SKM-1 (cell line): ENCODE results near the gene TCF7L2.

Experiments used
- DNase-seq: peaks from one replicate; lab custom pipeline; 2025; ENCODE audit not compliant: unreplicated experiment; lab: John Stamatoyannopoulos, UW

The TCF7L2 gene

DNA sequence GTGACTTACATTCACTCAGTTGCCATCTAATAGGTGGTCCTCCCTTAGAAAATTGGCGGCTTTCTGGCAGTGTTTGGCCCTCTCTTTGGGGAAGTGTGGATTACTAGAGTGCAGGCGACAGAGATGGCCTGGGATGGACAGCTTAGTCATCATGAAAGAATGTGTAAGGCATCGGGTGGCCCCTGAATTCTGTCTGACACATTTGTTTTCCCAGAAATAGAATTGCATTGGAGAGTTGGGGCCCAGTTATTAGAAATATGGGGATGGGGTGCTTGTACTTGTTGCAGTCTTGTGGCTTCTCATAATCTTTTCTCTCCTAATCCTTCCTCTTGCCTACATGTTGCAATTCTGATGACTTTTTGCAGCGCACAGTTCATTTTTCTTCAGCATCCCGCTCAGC is 13.8 kb downstream of the TCF7L2 start:
- DNase-seq, result peak; percentile 48

DNA sequence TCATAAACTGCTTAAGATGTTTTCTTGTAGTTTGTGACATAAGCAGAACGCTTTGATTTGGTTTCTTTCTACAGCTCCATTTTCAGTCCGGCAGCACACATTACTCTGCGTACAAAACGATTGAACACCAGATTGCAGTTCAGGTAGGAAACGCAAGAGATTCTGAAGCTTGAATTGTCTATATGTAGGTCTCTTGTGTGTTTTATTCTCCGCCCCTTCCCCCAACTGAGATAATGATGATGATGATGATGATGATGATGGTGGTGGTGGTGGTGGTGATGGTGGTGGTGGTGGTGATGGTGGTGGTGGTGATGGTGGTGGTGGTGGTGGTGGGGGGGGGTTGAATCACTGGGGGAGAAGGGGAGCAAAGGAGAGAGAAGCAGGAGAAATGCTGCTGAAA is 14.4 kb downstream of the TCF7L2 start:
- no peak for DNase-seq

DNA sequence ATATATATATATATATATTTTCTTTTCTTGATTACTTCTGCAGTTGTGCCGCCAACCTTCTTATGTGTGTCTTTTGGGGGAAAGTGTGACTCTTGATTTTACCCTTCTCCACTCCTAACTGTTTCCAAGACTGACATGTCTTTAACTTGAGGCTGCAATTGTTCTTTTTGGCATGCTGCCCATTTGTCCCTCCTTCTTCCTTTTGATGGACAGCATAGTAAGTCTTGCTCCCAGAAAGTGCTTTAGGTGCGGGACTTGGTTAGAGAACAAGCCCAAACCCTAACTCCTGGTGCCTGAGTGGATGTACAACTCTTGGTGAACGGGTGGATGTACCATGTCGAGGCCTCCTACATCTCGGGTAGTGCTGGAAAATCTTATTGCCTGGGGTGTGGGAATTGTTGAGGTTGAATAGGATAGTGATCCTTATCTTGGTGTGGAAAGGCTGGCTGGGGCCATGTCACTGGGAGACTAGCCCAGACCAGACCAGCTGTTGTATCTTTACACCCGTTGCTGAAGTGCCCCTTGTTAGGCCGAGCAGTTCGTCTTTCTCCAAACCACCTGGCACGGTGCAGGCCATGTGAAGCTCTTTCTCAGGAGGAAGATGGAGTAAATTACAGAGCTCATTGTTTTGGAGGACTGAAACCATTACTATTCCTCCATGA is 16.3 kb downstream of the TCF7L2 start:
- no peak for DNase-seq

DNA sequence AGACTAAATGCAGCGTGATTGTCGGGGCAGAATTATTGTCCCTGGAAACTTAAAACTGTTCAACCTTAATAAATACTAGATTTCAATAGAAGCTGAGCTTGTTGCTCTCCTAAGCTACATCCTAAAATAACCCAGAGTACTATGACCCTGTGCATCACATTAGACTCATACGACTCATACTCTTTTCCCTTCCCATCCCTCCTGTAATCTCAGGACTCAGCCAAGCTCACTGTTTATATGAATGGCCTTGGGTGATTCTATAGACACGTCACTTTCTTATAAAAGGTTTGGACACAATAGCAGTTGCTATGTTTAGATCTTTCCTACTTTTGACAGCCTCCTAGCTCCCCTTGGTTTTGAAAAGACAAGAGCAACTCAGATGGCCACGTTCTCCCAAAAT is 17.2 kb downstream of the TCF7L2 start:
- DNase-seq, result no peak

DNA sequence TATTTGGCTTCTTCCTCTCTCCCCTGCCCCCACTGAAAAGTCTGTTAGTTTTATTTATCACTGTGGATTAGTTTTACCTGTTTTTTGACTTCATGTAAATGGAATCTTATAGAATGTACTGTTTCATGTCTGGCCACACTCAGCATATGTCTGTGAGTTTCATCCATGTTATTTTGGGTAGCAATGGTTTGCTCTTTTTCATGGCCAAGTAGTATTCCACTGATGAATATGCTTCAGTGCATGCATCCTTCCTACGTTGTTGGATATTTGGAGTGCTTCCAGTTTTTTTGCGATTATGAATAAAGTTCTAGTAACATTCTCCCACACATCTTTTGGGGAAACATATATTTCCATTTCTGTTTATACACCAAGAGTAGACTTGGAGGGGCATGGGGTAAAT is 19.1 kb downstream of the TCF7L2 start:
- DNase-seq, result no peak

DNA sequence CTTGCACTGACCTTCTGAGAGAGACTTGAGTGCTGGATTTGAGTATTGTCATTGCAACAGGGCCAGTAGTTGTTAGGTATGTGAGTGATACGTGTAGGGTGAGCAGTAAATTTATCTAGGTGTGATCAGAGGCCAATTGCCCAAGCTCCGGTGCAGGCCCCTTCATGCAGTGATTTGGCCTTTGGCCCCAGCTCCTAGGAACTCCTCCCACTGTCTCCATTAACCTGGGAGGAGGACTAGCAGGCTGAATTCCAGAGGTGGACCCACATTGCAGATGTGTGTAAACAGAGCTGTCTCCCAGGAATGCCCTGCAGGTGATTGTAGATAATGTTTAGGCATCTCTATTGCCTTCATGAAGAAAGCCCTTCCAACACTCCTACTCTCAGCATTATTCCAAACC is 19.5 kb downstream of the TCF7L2 start:
- no peak for DNase-seq

DNA sequence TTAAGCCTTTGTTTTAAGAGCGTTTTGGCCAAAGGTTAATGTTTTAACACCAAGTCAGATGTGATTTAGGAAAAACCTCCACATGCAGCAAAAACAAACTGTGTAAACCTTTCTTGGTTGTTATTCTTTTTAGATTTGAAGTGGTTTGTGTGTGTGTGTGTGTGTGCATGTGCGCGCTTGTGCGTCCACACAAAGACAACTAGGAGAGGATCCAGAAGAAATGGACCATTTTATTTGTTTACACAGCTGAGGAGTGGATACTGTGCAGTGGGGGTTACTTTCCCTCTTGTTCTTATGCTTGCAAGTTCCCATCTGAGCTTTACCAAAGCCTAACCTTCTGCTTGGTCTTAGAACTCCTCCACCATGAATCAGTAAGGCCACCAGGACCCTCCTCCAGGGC is 20.0 kb downstream of the TCF7L2 start:
- no peak for DNase-seq

DNA sequence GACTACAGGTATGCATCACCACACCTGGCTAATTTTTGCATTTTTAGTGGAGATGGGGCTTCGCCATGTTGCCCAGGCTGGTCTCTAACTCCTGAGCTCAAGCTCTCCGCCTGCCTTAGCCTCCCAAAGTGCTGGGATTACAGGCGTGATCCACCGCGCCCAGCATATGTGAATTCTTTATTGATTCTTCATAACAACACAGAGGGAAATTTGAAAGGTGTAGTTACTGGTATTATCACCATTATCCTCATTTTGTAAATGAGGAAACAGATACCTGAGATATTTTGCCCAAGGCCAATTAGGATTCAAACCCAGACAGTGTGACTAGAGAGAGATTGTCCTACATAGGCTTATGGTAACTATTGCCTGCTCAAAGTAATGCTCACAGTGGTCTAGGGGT is 22.6 kb downstream of the TCF7L2 start:
- no peak for DNase-seq

DNA sequence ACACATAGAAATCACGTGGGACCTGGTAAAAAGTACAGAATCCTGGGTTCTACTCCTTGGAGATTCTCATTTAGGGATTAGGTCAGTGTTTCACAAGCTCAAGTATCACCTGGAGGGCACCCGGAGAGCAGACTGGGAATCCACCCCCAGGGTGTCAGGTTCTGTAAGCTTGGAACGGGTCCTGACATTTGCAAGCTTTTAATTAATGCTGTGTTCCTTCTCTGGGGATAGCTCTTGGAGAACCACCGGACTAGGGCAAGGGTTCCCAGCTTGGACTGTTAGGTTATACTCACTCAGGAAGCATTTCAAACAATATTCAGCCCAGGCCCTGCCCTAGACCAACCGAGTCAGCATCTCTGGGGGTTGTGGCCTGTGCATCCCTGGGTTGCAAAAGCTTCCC is 23.0 kb downstream of the TCF7L2 start:
- no peak for DNase-seq

DNA sequence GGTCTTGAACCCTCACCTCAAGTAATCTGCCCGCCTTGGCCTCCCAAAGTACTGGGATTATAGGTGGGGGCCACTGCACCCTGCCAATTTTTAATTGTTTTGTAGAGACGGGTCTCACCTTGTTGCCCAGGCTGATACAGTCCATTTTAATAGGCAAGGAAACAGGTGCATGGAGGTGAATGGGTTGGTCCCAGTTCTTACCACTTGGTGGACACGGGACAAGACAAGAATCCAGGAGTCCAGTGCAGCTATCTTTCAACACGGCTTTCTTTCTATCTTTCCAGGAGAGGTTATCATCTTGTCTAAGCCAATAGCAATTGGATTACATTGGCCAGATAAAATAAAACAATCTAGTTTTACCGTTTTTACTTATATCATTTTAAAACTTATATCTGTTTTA is 23.8 kb downstream of the TCF7L2 start:
- DNase-seq, result no peak

DNA sequence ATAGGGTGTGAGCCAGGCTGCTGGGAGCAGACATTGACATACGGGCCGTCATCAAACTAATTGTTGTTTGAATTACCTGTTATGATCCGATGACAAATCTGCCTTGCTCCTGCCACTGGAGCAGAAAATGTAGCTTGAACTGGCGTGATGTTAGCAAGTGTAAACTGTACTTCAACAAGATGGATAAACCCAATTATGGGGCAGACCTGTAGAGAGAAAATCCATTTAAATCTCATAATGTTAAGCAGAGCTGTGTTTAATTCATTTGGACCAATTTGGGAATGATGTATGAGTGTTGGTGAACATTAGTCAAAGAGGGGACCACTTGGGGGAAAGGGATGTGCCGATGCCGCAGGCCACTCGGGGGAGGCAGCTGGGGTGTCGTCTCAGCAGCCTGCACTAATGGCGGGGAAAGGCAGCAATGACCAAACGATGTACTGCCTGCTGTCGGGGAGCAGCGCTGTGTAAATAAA is 27.4 kb downstream of the TCF7L2 start:
- no peak for DNase-seq

DNA sequence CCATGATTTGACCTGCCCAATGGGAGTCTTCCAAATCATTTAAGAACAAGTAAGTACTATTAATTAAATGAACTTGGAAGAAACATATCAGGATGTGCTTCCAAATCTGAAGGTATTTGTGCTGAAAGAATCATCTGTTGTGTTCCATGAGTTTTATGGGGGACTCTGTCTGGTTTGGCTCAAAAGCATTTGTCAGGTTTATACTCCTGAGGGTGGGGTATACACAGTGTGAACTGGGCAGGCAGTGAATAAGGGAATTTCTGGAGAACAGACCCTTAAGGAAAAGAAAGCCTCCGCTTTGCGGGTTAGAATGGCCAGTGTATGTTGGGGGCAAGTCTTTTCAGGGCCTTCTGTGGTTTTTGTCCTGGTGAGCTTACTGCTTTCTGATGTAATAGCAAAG is 29.9 kb downstream of the TCF7L2 start:
- DNase-seq, result no peak

DNA sequence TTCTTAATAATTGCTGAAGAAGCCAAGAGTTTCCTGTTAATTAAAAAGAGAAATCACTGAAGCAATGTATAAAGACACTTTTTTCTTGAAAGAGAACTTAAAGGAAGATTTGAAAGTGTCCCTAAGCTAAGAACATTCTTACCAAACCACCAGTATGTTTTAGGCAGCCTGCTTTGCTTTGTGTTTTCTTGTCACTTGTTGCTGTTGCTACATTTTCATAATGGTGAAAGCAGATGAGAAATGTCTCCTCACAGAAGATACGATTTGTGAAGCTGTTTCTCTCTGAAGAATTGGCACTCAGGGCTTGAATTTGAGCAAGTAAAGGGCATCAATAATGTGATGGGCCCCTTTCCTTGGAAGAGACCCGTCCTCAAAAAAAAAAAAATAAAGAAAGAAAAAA is 30.9 kb downstream of the TCF7L2 start:
- DNase-seq, result no peak

DNA sequence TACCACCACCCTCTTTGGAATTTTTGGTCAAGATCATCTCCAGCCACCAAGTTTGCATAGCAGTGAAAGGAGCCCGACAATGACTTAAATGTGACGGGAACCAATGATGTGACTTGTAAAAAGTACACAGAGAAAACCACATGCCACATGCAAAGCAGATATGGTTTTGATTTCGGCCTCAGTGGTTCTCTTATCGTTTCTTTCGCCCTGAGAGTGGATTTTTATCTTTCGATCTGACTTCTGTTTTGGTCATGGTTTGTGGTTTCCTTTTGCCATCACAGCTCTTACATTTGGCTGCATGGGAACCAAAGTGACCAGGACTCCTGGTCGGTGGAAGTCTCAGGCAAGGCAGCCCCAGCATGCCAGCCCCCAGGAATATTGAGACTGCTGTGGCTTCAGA is 31.5 kb downstream of the TCF7L2 start:
- no peak for DNase-seq

DNA sequence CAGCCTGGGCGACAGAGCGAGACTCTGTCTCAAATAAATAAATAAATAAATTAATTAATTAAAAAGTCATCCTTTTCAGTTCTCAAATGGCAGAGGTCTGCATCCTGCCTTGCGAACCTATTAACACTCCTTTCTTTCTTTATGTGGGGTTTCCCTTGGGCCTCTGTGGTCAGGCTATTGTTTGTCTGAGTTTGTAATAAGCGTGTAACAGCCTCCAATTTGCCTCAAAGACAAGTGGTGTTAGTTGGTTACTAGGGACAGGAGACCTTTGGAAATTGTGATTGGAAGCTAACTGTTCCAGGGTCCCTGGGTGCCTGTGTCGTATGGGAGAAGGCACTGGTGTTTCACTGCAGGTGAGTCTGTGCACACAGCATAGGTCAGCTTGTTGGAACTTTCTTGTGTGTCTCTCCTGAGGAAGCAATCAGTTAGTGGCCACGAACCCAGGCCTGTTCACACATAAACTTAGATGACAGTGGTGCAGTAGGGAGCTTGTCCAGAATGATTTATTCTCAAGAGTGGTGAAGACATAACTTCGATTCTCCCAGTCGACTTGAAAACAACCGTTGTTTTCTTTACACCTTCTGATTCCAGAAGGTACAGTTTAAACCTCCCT is 33.5 kb downstream of the TCF7L2 start:
- no peak for DNase-seq

DNA sequence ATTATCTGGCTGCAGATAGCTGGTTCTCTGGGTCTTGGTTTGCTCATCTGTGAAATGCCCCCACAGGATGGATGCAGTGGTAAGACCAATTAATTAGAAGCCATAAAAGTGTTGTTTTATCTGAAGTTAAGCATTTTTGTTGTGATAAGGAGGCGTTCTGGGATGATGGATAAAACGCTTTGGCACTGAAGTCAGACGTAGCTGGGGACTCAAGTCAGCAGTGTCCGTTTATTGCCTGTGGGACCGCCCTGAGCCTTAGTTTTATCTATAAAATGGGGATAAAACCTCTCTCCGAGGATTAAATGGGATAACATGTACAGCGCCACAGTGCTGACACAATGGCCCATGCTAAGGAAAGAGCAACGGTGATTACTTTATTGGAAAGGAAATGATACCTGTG is 34.7 kb downstream of the TCF7L2 start:
- no peak for DNase-seq

DNA sequence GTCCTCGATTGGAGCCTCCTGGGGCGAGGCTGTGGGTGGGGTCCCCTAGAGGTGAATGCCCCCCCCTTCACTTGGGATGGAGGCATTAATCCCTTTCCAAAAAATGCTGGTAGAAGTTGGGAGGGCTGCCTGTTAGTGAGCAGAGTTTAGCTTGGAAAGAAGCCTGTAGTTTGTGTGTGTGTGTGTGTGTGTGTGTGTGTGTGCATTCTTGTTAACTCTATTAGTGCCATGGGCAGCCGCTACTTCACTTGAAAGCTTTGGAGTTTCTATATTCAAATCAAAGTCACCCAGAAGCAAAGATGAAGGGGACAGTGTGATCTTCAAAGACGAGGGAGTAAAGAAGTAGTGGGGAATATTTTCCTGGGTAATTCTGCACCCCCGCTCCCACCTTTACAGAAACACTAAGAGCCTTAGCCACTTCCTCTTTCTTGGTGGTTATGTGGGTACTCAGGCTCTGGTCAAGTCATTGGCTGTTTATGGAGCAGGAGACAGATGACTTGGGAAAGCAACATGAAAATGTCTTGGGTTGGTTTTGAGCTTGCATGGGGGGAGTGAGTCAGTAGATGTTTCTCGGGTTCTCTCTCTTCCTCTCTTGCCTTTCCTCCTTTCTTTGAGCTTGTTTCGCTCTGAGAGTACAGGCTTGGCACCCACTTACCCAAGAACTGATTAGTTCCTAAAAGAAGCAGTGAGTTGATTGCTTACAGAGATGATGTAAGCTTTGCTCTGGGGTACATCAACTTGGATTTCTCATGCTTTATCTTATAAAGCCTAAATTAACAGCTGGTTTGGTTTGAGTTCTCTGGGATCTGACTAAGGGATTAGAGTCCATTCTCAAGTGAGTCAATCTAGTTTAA is 35.9 kb downstream of the TCF7L2 start:
- peak; percentile 83 for DNase-seq

DNA sequence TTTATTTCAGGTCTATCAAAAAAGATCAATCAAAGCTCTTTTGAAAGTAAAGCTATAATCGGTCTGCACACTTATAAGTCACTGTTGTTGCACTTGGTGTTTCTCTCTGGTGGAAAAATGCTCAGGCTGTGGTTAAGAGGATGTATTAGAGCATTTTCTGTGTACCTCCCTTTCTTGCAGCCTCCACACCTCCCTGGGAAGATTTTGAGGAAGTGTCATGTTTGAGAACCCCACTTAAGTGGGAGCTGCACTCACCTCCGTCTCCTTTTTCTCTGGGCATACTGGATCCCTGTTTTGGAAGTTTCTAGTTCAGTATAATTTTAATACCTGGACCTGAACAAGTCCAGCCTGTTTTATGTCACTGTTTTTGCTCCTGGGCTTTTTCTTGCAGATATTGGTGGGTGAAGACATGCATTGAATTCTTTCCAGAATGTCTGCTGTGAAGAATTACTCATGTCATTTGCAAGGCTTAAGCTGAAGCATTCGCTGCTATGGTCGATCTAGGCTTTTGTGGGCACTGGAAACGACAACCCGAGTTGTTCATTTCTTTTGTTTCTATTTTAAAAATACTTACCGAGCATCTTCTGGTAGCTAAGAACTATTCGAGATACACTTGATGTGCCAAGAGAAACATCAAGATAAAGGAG is 36.6 kb downstream of the TCF7L2 start:
- peak; percentile 16 for DNase-seq

DNA sequence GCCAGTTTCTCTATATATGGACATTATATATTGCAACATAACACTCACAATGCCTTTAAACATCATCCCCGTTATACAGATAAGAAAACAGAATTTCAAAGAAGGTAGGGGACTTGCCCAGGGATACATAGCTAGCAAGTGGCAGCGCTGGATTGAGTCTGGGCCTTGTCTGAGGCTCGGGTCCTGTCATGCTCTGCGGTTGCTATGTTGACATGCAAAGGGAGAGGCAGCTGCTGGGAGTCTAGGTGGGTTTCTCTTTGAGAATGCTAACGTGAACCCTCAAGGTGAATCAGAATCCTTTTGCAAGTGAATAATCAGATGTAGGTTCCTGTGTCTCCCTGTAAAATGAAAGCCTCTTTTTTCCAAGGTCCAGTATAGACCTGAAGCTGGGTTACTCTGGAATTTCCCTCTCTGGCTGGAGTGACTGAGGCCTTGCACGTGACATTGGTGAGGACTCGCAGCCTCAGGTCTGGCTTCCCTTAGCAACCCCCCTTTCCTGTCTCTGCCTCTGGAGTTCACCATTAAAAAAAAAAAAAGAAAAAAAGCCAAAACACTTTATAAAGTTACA is 38.9 kb downstream of the TCF7L2 start:
- DNase-seq, result no peak

DNA sequence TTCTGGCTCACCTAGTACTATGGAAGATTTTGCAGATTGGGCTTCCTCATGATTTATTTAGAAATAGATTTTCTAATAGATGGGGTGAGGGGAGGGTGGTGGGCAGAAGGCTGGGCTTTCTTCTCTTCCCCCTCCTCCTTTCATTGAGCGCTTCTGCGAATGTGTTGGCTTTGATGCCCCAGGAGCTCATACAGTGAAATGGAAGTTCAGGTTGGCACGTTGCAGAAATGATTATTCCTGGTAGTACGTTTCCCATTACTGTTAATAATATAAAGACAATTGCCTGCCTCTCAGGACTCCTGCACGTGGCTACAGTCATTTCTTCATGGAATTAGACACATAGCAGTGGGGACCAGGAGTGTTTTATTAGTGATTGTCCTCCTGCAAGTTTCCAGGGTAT is 39.8 kb downstream of the TCF7L2 start:
- no peak for DNase-seq

DNA sequence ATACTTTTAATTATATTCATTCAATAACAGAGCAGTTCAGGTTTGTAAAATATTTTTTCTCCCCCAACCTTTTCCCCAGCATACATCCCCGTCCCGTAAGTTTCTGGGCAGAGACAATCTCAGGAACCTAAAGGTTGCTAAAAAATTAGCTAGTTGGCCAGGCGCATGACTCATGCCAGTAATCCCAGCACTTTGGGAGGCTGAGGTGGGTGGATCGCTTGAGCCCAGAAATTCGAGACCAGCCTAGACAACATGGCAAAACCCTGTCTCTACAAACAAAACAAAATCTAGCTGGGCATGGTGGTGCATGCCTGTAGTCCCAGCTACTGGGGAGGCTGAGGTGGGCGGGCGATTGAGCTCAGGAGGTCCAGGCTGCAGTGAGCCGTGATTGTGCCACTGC is 40.2 kb downstream of the TCF7L2 start:
- no peak for DNase-seq
